H9 (cell line): ENCODE data around the gene FAXDC2. TPM values are rescaled to one million over a fixed set of nuclear protein-coding genes. Genes with fewer than 3 reads are reported as not detected.

Source experiments
- DNase-seq: peaks from one replicate; pipeline ENCODE4 v3.0.0-alpha.2; 2017
- H2AFZ ChIP-seq: one replicate; pipeline ENCODE4 v1.6.1; 2013; ENCODE audit warnings: mild to moderate bottlenecking, low read length, control low read depth, moderate library complexity
- H2AK5ac ChIP-seq: 2 replicates; pipeline ENCODE4 v1.6.1; 2013; ENCODE audit warnings: low read length, control low read depth, mixed read lengths; ENCODE audit not compliant: insufficient read length
- H2BK120ac ChIP-seq: one replicate; pipeline ENCODE4 v1.6.1; 2013; ENCODE audit warnings: low read depth, mild to moderate bottlenecking, low read length, control low read depth, inconsistent platforms; ENCODE audit not compliant: poor library complexity, severe bottlenecking
- H2BK12ac ChIP-seq: 2 replicates; pipeline ENCODE4 v1.6.1; 2013; ENCODE audit warnings: low read length, control low read depth, mixed read lengths, low read depth; ENCODE audit not compliant: insufficient read length
- H2BK15ac ChIP-seq: 2 replicates; pipeline ENCODE4 v1.6.1; 2013; ENCODE audit warnings: low read depth, low read length, control low read depth
- H2BK20ac ChIP-seq: one replicate; pipeline ENCODE4 v1.6.1; 2013; ENCODE audit warnings: low read depth, mild to moderate bottlenecking, low read length, control low read depth, inconsistent platforms; ENCODE audit not compliant: poor library complexity, severe bottlenecking
- H2BK5ac ChIP-seq: 2 replicates; pipeline ENCODE4 v1.6.1; 2013; ENCODE audit warnings: low read length, control low read depth, mixed read lengths; ENCODE audit not compliant: insufficient read length
- H3K14ac ChIP-seq: 2 replicates; pipeline ENCODE4 v1.6.1; 2013; ENCODE audit warnings: low read length, control low read depth; ENCODE audit not compliant: insufficient read depth
- H3K18ac ChIP-seq: 2 replicates; pipeline ENCODE4 v1.6.1; 2013; ENCODE audit warnings: low read depth, mild to moderate bottlenecking, mixed read lengths, low read length, control low read depth; ENCODE audit not compliant: insufficient read length
- H3K23ac ChIP-seq: 2 replicates; pipeline ENCODE4 v1.6.1; 2013; ENCODE audit warnings: low read length, control low read depth, mixed read lengths, low read depth; ENCODE audit not compliant: insufficient read length
- H3K23me2 ChIP-seq: 2 replicates; pipeline ENCODE4 v1.6.1; 2013; ENCODE audit warnings: low read depth, mild to moderate bottlenecking, mixed read lengths, low read length, control low read depth; ENCODE audit not compliant: insufficient read length, poor library complexity, severe bottlenecking
- H3K27ac ChIP-seq: 2 replicates; pipeline ENCODE4 v1.5.1; 2013; ENCODE audit warnings: low read length, control low read depth, mixed read lengths, low read depth; ENCODE audit not compliant: insufficient read length
- H3K27me3 ChIP-seq: 2 replicates; pipeline ENCODE4 v1.6.1; 2013; ENCODE audit warnings: low read length, control low read depth, inconsistent platforms; ENCODE audit not compliant: insufficient read depth
- H3K4ac ChIP-seq: 2 replicates; pipeline ENCODE4 v1.6.1; 2013; ENCODE audit warnings: low read depth, mild to moderate bottlenecking, control low read depth, inconsistent platforms, low read length, moderate library complexity
- H3K4me1 ChIP-seq: 2 replicates; pipeline ENCODE4 v1.6.1; 2013; ENCODE audit warnings: low read length, control low read depth, inconsistent platforms; ENCODE audit not compliant: insufficient read depth
- H3K4me2 ChIP-seq: 2 replicates; pipeline ENCODE4 v1.6.1; 2013; ENCODE audit warnings: low read length, control low read depth, mixed read lengths; ENCODE audit not compliant: insufficient read length, insufficient read depth
- H3K56ac ChIP-seq: 2 replicates; pipeline ENCODE4 v1.6.1; 2013; ENCODE audit warnings: low read depth, mild to moderate bottlenecking, mixed read lengths, low read length, control low read depth; ENCODE audit not compliant: insufficient read length
- H3K79me1 ChIP-seq: 2 replicates; pipeline ENCODE4 v1.6.1; 2013; ENCODE audit warnings: low read depth, mild to moderate bottlenecking, moderate library complexity, low read length, control low read depth, inconsistent platforms; ENCODE audit not compliant: insufficient read depth, poor library complexity, severe bottlenecking
- H3K79me2 ChIP-seq: 2 replicates; pipeline ENCODE4 v1.6.1; 2013; ENCODE audit warnings: low read length, control low read depth, inconsistent platforms; ENCODE audit not compliant: insufficient read depth
- H3K9ac ChIP-seq: 2 replicates; pipeline ENCODE4 v1.6.1; 2013; ENCODE audit warnings: low read length, control low read depth, mixed read lengths; ENCODE audit not compliant: insufficient read length; ENCODE audit errors: extremely low read depth
- H3K9me3 ChIP-seq: one replicate; pipeline ENCODE4 v1.6.1; 2013; ENCODE audit warnings: low read depth, low read length, inconsistent platforms; ENCODE audit not compliant: control insufficient read depth
- H3T11ph ChIP-seq: one replicate; pipeline ENCODE4 v1.6.1; 2013; ENCODE audit warnings: mild to moderate bottlenecking, low read length, control low read depth, inconsistent platforms
- H4K20me1 ChIP-seq: one replicate; pipeline ENCODE4 v1.6.1; 2013; ENCODE audit not compliant: control insufficient read depth, insufficient read length, insufficient read depth
- H4K5ac ChIP-seq: 2 replicates; pipeline ENCODE4 v1.6.1; 2013; ENCODE audit warnings: low read depth, mild to moderate bottlenecking, mixed read lengths, low read length, control low read depth; ENCODE audit not compliant: insufficient read length
- H4K8ac ChIP-seq: replicated peaks from 2 replicates; pipeline ENCODE4 v1.6.1; 2013; ENCODE audit warnings: low read length, control low read depth, mixed read lengths, low read depth; ENCODE audit not compliant: insufficient read length
- H4K91ac ChIP-seq: 2 replicates; pipeline ENCODE4 v1.6.1; 2013; ENCODE audit warnings: low read depth, mild to moderate bottlenecking, moderate library complexity, mixed read lengths, low read length, control low read depth; ENCODE audit not compliant: insufficient read length
- H3K27ac Mint-ChIP-seq, 3 experiments: 2 replicates in 2 of 3; 3 replicates in 1 of 3; pipeline ENCODE4 v1.8.0; 2020 to 2021; ENCODE audit warnings: mixed read lengths in 3 of 3, mild to moderate bottlenecking in 1 of 3, moderate library complexity in 1 of 3
- H3K27me3 Mint-ChIP-seq: 2 replicates; pipeline ENCODE4 v1.8.0; 2021; ENCODE audit warnings: low read depth, mild to moderate bottlenecking, moderate library complexity, mixed read lengths
- H3K36me3 Mint-ChIP-seq, 3 experiments: 2 replicates in 2 of 3; 3 replicates in 1 of 3; pipeline ENCODE4 v1.8.0; 2020 to 2021; ENCODE audit warnings: low read depth in 3 of 3, mixed read lengths in 3 of 3; ENCODE audit not compliant: insufficient read depth in 1 of 3
- H3K4me1 Mint-ChIP-seq, 2 experiments: 2 replicates each; pipeline ENCODE4 v1.8.0; 2020; ENCODE audit warnings: mixed read lengths in 2 of 2
- H3K4me3 Mint-ChIP-seq, 2 experiments: 2 replicates in 1 of 2; 3 replicates in 1 of 2; pipeline ENCODE4 v1.8.0; 2020 to 2021; ENCODE audit warnings: mild to moderate bottlenecking in 2 of 2, mixed read lengths in 2 of 2, moderate library complexity in 1 of 2
- H3K9me3 Mint-ChIP-seq, 2 experiments: 2 replicates in 1 of 2; 3 replicates in 1 of 2; pipeline ENCODE4 v1.8.0; 2020; ENCODE audit warnings: mild to moderate bottlenecking in 2 of 2, mixed read lengths in 2 of 2, moderate library complexity in 1 of 2
- CTCF ChIP-seq: fragments of 200-600 bp; sonication (generic); conservative IDR thresholded peaks from 3 replicates; pipeline ENCODE4 v1.8.0; 2021; ENCODE audit warnings: antibody characterized with exemption, mild to moderate bottlenecking
- WGBS: extraction: QIAGEN DNeasy Blood & Tissue Kit; methylation state at CpG from one replicate; pipeline ENCODE4 v1.1.7; 2013; ENCODE audit warnings: missing lambda C conversion rate, low lambda C conversion rate, mixed read lengths; ENCODE audit not compliant: insufficient read length; ENCODE audit errors: extremely low coverage; 5-methylcytosine and 5-hydroxymethylcytosine counted together
- total RNA-seq: library from RNA; stranded (reverse); gene quantifications from 2 replicates; pipeline ENCODE4 v1.2.1, GENCODE V29; 2021

FAXDC2 gene
- total RNA-seq, 1 experiment from 2014 or later, result 3.0 TPM

GRCh38 chr5:154863291-154864080 lies 13.1 kb upstream of the FAXDC2 start:
- Histone ChIP-seq H3K4me2 (no peak overlapping the region), H2BK120ac (no peak overlapping the region), H2BK5ac (no peak overlapping the region), H4K91ac (no peak overlapping the region), H4K20me1 (no peaks in the 10 kb centered on the region), H3K9ac (no peak overlapping the region), H3K23me2 (peaks cover 12% of the 10 kb centered on the region), H3K79me1 (peaks cover 5% of the 10 kb centered on the region), H3K4ac (no peak overlapping the region), H3K27me3 (no peaks in the 10 kb centered on the region), H3K9me3 (no peaks in the 10 kb centered on the region), H2BK12ac (no peak overlapping the region), H3K14ac (no peak overlapping the region), H2BK20ac (no peak overlapping the region), H2BK15ac (no peak overlapping the region), H3T11ph (no peak overlapping the region), H4K8ac (no peak overlapping the region), H2AK5ac (no peak overlapping the region), H4K5ac (no peak overlapping the region), H3K4me1 (peaks cover 9% of the 10 kb centered on the region), H2AFZ (no peak overlapping the region), H3K18ac (no peak overlapping the region), H3K27ac (no peak overlapping the region), H3K56ac (no peak overlapping the region), H3K23ac (no peak overlapping the region), H3K79me2 (peaks cover 29% of the 10 kb centered on the region)
- no peak for DNase-seq
- no peak overlapping the region; a peak in 1 of 5 replicates for H3K4me3 Mint-ChIP-seq
- H3K27ac Mint-ChIP-seq, result peak overlapping the region in 2 of 3 experiments; percentile 39 to 42; a peak in 1 of 7 replicates
- peaks cover 20 to 22% of the 10 kb centered on the region in 2 experiments for H3K4me1 Mint-ChIP-seq
- H3K9me3 Mint-ChIP-seq, result no peaks in the 10 kb centered on the region
- no CpG with 5 or more reads among the region's 7 CpGs for WGBS
- H3K27me3 Mint-ChIP-seq, result no peaks in the 10 kb centered on the region; the same call in 1 of the 2 replicates
- H3K36me3 Mint-ChIP-seq, result peaks cover 26 to 47% (median 44%) of the 10 kb centered on the region in 3 experiments
- TF ChIP-seq CTCF, result no peak
